NCI-H187 treated with DMSO at 0.1 percent for 48 hours (cell line): ENCODE data around the gene FOXP2.

Experiments
- DNase-seq: peaks from one replicate; lab custom pipeline; 2025; lab: John Stamatoyannopoulos, UW

Gene FOXP2

GRCh38 chr7:114657279-114657678, 242.7 kb downstream of the FOXP2 start:
- DNase-seq, result no peak

GRCh38 chr7:114658216-114658615, 243.6 kb downstream of the FOXP2 start:
- DNase-seq, result no peak

GRCh38 chr7:114659409-114660125, 245.0 kb downstream of the FOXP2 start:
- no peak for DNase-seq

DNA sequence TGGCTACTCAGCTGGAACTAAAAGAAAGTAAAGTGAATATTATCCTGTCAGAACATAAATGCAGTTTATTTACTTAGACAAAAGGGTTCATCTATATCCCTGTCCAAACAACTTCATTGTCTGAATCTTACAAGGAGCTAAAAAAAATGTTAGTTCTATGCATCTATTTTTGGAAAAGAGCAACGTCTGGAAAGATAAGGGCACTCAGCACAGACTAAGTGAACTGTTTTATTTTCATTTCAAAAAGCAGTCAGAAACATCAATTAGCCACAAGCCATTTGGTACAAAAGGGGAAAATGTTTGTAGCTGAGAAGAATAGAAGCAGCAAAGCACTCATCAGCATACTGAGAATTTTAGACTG, 245.5 kb downstream of the FOXP2 start:
- DNase-seq, result peak; percentile 99

DNA sequence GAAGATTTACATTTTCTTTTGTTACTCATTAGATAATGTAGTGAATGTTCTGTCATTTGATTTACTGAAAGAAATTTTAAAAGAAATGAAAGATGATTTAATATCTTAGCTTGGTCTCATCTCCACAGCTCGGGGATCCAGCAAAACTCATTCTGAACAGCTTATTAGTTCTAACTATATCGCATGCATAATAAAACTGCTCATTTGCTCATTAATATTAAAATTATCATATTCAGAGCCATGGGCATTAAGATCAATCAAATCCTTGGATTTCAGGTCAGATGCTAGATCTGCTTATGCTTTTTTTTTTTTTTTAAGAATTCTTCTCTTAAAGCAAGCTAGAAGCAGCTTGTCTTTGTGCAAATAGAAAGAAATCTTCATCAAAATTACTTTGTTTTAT, 246.1 kb downstream of the FOXP2 start:
- no peak for DNase-seq

- no peak for DNase-seq
Observed at GRCh38 chr7:114662002-114662677, 247.5 kb downstream of the FOXP2 start.

DNA sequence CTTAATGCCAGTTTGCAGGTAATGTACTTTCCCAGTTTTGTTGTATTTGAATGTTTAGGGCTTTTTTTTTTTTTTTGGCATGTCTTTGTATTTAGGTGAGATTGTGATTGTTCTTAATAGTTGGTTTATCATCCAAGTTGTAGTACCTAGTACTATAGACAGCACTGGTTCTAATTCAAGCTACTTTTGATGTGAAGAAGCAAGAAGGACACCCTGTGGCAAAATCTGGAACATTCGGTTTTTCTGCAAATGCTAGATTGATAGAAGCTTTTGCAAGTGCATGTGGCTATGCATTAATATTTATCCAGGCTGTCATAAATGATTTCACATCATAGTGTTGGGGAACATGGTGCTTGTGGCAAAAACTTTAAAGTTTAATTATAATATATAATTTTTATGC, 248.9 kb downstream of the FOXP2 start:
- DNase-seq, result no peak

GRCh38 chr7:114670676-114671075, 256.1 kb downstream of the FOXP2 start:
- DNase-seq, result no peak

DNA sequence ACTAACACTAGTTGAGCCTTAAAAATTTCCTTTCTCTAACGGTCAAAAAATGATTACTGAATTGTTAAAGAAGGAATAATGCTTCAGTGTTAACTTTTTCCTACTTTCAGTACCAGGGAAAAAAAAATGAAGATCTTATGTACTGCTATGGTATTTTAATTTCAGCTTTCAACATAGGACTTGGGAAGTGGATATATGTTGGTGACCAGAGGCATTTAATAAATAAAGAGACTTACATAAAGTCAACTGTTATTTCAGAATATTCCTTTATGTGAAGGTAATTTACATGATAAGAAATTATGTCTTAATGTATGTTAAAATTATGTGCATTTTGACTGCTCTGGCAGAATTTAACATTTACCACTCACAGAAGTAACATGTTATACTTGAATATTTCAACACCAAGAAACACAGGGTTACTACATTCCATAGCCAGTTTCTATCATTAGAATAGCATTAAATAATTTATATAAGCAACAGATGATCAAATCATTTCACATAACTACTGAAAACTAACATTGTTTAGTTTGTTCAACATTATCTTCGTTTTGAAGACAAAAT, 257.0 kb downstream of the FOXP2 start:
- no peak for DNase-seq

GRCh38 chr7:114678116-114678515, 263.5 kb downstream of the FOXP2 start:
- DNase-seq, result no peak

DNA sequence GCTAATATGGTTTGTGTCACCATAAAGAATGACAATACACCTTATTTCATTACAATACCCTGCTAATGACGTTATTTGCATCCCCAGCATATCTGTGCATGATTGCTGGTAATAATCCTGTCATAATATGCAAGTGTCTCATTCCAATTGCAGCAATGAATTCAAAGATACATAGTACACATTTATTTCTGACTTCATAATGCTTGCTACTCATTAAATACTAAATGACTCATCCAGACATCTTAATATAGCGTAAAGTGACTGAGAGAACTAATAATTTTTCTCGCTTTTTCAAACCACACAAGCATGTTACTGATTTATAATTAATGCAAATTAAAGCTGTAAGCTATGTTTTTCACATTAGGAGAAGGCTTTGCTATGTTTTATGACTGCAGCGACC, 272.6 kb downstream of the FOXP2 start:
- no peak for DNase-seq

- no peak for DNase-seq
Observed at GRCh38 chr7:114688443-114689055, 273.9 kb downstream of the FOXP2 start.

DNA sequence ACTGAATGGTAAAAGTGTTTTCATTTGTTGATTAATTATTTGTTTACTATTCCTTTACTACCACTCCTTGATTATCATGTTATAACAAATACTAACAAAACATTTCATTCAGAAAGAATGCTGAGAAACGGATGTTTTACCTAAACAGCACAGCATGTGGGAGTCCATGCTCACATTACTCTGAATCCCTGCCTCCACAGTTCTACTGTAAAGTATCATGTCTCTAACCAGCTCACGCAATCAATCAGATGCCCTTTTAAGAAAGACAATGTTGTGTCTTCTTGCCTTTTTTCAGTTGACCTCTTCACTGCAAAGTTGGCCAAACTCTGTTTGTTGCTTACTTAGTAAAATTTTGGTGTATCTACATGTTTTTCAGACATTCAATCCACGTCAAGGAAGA, 274.8 kb downstream of the FOXP2 start:
- DNase-seq, result no peak

DNA sequence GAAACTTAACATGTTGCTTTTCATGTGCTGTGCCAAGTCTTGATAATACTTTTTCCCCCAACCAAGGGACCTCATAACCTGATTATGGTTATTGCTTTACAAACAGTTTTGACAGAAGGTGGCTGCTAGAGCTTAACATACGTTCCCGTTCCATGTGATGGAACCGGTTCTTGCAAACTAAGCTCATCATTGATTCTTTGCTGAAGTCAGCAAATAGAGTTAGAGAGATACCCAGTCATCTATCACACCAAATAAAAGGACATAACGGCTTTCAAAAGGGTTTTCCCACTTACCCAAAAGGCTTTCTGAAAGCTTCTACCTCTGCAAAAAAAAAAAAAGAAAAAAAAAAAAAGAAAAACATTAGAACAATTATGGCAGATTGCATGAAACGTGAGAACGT, 277.0 kb downstream of the FOXP2 start:
- no peak for DNase-seq

DNA sequence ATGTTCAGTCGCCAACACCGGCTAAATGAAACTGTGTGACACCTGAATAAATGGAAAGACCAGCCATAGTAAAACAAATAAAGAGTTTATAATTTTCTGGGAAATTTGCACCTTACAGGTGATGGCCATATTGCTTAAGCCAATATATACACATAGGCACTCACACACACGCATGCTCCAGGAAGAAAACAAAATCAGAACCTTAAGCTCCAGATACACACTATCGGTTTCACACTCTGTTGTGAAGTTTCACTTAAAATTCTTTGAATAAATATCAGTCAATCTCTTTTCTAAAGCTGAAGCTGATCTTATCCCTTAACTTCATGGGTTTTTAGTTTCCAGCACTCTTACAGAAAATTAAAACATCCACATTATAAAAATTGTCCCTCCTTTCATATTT, 280.6 kb downstream of the FOXP2 start:
- no peak for DNase-seq

- no peak for DNase-seq
Observed at GRCh38 chr7:114700247-114700928, 285.8 kb downstream of the FOXP2 start.

DNA sequence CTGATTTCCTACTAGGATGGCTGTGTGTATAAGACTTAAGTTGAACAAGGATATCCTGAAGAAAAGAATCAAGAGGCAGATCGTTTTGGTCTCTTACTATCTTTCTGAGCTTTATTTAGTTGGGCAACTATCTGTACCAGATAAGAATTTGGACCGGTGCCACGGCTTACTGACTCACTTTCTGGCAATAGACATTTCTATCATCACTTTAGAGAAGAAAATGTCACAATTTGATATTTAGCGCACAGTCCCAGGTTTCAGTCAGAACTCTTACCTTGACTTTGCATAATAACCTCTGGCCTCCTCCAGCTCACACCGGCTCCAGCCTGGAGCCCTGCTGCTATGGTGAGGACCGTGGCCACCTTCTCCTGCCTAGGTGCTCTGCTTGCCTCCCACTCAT, 289.1 kb downstream of the FOXP2 start:
- DNase-seq, result no peak

GRCh38 chr7:114708646-114709045, 294.0 kb downstream of the FOXP2 start:
- DNase-seq, result no peak

- no peak for DNase-seq
Observed at GRCh38 chr7:114710499-114710898, 295.9 kb downstream of the FOXP2 start.

DNA sequence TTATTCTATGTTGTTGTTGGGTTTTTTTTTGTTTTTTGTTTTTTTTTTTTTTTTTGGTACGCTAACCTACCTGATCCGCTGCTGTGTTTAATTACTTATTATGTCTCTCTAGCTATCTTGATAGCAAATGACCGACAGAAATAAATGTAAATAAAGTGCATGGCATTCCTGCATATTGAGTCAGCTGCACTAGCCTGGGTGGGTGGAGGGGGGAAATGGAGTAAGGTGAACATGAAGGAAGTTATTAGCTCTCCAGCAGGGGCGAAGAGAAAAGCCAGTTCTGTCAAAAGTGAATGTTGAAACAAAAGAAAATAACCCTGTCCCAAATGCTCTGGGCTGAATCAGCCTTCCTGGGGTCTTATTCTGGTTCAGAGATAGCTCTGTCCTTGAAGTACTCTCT, 296.6 kb downstream of the FOXP2 start:
- no peak for DNase-seq

GRCh38 chr7:114715907-114716306, 301.3 kb downstream of the FOXP2 start:
- DNase-seq, result no peak

GRCh38 chr7:114718861-114719260, 304.2 kb downstream of the FOXP2 start:
- no peak for DNase-seq

DNA sequence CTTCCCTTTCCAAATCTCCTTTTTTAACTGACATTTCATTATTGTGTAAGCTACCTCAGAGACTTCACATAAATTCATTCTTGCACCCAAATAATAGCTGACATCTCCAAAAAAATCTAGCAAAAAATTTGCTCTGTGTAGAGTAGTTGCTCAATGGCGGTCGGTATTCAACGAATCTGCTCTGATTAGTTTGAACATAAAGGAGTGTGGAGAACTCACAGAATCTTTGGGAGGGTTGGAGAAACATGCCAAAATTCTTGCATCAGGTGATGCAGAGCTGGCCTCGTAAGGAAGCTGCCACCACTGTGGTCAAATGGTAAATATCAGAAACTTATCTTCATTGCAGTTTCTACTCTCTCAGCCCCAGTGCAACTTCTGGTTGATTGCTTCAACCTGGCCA, 306.1 kb downstream of the FOXP2 start:
- DNase-seq, result no peak
